ENCODE data around the gene CERS1.

Gene CERS1

DNA sequence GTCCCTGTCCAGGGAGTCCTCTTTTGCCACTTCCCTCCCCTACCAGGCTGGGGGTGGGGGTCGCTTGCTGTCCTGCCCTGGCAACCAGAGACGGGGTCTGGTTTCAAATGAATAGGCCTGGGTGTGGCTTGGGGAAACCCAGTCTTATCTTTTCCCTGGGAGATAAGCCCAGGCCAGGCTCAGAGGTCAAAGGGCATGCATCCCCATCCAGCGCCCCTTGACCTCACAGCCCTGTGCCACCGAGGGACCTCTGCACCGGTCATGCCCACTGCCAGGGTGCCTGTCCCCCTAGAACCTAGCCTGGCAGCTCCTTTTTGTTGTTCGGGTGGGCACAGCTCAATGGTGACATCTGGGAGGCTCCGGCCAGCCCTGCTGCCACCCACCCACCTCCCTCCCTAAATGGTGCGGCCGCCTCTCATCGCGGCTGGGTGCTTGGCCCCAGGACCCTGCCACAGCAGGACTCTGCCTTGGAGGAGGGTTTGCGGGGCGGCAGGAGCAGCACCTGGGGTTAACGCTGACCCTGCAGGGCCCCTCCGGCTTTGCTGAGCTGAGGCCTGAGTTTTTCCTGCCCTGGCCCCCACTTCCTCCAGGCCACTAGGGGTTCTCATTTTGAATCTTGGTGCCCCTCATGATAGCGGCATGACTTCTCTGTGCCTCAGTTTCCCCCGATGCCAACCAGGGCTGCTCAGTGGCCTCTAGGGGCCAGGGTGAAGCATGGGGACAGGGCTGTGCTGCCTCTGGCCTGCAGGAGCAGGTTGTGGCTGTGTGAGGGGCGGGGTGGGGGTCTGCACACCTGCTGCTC, 2.9 kb upstream of the CERS1 start:
- no peak for DNase-seq (ENCODE audit: low read depth)

DNA sequence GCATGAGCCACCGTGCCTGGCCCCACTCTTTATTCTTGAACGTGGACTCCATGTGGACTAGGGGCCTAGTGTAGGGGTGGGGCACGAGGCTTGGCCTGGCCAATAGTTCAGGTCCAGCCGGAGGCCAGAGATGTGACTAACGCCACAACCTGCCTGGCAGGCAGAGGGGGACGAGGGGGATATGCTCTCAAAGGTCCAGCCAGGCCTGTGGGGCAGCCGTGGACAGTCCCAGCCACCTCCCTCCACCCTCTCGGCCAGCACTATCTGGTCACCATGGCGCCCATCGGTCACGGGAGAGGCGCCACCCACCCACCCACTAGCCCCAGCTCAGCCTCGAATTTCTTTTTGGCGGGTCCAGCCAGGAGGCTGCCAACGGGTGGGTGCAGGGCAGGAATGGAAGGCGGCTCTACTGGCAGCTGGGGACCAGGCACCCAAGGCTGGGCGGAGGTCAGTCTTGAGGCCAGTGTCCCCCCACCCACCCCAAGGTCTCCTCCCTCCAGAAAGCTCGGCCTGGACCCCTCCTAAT, 2.2 kb upstream of the CERS1 start:
- no peak for DNase-seq (ENCODE audit: low read depth)

DNA sequence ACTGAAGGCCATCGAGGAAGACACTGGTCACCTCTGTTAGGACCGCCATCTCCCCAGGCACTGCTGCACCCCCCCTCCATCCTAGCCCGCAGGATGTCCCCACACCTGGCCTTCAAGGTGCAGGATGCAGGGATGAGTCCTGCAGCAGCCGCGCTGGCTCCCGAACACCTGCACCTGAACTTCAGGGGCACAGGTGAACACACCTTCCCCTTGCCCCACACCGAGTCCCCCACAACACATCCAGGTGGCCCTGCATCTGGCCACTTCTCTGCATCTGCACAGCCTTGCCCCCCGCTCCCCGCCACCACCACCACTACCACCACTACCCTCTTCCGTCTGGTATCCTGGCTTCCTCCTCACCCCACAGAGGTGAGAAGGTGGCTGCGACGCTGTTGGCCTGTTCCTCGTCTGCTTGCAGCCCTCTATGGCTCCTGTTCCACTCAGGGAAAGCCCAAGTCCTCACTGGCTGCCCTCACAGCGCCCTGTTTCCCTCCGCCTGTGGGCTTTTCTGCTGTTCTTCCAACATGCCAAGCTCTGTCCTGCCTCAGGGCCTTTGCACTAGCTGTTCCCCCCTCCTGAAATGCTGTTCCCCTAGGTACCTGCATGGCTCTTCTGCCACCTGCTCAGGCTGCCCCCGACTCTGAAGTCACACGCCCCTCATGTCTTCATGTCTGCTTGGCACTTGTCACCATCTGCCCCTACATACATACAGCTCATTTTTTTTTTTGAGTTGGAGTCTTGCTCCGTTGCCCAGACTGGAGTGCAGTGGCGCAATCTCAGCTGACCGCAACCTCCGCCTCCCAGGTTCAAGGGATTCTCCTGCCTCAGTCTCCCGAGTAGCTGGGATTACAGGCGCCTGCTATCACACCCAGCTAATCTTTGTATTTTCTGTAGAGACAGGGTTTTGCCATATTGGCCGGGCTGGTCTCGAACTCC, 1.4 kb upstream of the CERS1 start:
- no peak for DNase-seq (ENCODE audit: low read depth)

DNA sequence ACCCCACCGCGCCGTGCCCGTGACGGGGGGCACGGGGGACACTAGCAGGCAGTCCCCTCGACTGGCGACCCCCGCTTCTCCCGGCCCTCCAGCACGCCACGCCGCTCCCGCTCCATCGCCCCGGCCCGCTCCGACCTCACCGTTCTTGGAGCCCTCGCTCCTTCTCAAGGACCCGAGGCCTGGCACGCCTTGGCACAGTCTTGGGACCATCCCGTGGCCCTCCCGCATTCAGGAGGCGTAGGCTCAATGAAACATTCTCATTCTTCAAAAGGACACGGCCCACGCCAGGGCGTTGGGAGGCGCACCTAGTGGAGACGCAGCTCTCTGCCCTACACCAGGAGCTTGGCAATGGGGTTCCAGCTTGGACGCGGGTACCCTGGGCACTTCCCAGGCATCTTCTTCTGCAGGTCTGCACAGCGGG, 473 bp upstream of the CERS1 start:
- no peak for DNase-seq (ENCODE audit: low read depth)

DNA sequence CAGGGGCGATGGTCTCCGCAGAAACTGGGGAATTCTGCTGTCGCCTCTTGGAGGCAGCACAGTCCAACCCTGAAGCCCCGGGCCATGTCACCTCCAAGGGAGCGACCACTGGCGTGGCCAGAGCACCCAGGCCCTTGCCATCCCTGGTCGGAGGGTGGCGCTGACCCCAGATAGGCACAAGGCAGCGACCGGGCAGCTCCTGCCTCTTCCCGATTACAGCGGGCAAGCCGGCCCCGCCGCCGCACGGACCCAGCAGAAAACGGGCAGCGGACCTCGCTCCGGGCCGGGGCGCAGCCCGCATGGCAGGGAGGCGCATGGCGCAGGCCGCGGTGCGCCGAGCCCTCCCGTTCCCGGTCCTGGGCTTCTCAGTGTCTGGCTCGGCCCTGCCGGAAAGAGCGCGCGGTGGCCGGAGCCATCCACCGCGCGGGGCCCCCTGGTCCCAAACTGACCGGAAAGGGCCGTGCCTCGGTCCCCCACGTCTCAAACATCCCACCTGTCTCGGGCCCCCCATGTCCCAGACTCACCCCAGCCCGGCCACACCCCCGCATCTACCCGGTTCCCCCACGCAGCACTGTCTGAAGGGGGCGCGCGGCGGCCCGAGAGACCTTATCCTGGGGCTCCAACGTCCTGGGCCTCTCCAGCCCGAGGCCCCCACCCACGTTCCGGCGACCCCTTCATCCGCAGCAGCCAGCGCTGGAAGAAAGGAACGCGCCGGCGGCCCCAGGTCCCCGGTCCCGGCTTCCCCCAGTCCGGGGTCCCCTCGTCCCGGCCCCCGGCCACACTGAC, 727 bp downstream of the CERS1 start:
- no peak for DNase-seq (ENCODE audit: low read depth)

DNA sequence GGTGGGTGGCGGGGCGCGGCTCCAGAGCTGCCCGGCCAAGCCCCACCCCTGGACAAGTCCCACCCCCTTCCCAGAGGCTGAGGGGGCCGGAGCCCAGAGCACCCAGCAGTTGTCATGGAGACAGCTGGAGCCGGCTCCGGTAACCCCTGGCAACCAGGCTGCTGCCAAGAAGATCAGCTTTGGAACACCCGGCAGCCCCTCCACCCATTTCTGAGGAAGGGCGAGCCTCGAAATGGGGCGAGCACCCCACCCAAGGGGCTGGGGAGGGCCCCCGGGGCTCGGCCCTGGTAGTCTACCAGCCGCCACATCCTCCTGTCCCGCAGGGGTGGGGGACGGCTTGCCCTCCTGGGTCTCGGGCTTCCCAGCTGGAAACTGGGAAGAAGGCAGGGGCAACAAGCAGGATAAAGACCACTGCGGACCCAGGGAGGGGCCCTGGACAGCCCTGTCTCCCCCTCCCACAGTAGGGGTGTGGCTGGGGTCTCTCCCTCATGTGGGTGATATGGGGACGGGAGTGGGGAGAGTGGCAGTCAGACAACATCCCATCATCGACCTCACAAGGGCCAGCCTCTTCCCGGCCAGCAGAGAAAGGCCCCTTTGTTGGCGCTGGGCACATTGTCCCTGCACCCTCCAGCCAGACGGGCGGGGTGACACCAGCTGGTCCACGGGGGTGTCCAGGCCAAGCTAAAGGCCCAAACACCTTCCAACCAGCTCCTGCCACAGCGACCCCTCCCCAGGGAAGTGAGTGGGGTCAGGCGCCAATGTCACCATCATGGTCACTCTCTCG, 1.5 kb downstream of the CERS1 start:
- no peak for DNase-seq (ENCODE audit: low read depth)

DNA sequence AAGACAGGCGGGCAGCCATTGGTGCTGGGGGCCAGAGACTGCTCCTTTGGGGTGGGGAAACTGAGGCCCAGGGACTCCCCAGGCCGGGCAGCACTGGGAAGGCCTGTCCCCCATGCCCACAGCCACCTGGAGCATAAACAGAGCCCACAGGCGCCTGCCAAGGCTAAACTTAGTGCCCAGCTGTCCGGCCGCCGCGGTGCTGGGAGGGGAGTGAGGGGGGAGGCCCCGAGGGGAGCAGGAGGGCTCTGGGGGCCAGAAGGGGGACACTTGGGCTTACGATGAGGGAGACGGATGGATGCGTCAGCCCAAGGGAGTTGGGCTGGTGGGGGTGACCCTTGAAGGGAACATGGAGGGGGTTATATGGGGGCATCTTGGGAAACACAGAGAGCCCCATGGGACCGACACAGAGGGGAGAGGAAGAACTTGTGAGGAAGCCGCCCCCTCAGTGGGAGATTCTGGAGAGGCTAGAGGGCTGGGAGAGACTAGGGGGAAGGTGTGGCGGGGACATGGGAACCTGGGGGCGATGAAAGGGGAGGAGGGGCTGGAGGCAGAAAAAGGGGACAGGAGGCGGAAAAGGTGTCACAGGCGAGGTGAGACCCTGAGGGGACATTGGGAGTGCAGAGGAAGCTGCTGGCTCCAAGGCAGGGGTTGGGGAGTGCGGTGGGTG, 2.2 kb downstream of the CERS1 start:
- DNase-seq (ENCODE audit: low read depth), result no peak

DNA sequence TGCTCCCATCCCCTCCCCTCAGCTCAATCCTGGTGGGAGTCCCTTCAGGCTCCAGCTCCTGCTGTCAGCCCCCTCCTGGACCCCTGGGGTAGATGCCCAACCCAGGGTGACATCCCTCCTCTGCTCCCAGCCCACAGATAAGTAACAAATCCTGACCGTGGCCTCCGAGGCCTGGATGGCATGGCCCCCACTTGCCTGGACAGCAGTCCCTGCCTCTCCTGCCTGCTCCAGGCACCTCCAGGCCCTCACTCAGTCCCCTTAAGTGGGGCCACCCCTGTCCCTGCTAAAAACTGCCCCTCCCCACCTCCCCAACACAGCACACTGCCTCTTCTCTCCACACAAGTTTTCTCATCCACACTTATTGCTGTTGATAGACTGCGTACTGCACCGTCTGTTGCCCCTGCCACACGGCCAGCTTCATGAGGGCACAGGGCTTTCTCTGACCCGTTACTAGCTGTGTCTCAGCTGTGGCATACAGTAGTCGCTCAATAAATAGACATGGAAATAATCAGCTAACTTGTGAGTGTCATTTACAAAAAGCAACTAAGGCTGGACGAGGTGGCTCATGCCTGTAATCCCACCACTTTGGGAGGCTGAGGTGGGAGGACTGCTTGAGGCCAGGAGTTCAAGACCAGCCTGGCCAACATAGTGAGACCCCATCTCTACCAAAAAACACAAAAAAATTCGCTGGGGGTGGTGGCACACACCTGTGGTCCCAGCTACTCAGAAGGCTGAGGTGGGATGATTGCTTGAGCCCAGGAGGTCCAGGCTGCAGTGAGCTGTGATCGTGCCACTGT, 5.8 kb downstream of the CERS1 start:
- DNase-seq (ENCODE audit: low read depth), result no peak

DNA sequence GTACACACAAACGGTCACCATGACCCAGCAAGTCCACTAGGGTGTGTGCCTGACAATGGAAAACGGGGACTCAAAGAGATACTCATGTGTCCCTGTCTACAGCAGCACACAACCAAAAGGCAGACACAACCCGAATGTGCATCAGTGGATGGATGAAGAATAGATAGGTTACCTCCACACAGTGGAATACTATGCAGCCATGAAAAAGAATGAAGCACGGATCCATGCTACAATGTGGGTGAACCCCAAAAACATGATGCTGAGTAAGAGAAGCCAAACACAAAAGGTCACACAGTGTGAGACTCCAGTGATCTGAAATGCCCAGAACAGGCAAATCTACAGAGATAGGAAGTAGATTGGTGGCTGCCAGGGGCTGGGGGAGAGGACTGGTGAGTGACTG, 9.0 kb downstream of the CERS1 start:
- DNase-seq (ENCODE audit: low read depth), result no peak

DNA sequence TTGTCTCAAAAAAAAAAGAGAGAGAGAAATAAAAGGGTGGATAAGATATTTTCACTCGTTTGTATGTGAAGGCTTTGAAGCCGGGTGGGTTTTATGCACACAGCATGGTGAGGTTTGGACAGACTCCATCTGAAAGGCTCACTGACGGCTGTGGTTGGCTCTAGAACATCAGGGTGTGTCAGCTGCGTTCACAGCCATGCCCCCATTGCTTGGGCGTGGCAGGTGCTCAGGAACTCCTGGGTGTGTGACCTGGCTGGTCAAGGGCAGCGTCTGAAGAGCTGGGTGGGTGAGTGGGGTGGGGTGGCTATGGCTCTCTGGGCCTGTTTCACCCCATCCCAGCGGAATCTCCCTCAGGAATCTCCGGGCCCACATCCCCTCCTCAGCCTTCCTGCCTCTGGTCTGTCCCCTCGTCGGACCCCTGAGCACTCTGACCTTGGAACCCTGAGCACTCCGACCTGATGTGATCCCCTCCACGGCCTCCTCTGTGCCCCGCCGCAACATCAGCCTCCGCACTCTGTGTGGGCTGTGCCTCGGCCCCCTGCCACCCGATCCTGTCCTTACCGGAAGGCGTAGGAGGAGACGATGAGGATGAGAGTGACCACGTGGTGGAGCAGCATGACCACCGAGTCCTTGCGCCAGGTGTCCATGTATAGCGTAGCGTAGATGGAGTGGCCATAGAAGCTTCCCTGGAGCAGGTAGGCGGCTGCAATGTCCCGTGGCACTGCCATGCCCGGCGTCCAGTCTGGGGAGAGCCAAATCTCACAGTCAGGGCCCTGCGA, 12.2 kb downstream of the CERS1 start:
- DNase-seq (ENCODE audit: low read depth), result no peak

DNA sequence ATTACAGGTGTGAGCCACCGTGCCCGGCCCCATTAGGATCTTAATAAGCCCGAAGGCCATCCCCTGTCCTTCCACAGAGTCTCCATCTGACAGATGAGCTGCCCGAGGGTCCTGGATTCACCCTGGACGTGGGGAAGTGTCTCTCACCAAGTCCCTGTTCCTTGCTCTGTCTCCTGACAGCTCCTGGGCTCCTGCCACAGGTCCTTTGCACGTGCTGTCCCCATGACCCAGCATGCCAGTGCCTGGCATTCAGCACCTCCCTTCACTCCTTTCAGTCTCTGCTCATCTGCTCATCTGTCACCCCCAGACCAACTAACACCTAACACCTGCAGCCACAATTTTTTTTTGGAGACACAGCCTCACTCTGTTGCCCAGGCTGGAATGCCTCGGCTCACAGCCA, 14.5 kb downstream of the CERS1 start:
- DNase-seq (ENCODE audit: low read depth), result no peak

DNA sequence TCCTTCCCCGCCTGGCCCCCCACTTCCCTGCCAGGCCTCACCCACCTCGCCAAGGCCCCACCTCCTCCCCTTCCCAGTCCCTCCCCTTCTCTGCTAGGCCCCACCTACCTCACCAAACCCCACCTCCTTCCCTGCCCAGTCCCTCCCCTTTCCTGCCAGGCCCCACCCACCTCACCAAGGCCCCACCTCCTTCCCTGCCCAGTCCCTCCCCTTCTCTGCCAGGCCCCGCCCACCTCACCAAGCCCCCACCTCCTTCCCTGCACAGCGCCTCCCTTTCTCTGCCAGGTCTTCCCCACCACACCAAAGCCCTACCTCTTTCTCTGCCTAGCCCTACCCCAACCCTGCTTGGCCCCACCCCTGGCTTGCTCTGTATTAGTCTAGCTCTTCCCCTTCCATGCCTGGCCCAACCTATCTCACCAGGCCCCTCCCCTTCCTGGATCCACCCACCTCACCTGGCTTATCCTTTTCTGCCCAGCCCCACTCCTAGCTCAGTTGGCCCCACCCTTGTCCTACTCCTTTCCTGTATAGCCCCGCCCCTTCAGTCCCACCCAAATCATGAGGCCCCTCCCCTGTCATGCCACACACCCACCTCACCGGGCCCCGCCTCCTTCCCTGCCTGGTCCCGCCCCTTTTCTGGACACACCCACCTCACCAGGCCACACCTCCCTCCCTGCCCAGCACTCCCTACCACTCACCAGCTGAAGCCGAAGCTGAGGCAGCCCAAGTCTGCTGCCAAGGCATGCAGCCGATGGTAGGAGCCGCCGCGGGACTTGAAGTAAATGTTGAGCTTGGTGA, 16.2 kb downstream of the CERS1 start:
- DNase-seq (ENCODE audit: low read depth), result no peak

DNA sequence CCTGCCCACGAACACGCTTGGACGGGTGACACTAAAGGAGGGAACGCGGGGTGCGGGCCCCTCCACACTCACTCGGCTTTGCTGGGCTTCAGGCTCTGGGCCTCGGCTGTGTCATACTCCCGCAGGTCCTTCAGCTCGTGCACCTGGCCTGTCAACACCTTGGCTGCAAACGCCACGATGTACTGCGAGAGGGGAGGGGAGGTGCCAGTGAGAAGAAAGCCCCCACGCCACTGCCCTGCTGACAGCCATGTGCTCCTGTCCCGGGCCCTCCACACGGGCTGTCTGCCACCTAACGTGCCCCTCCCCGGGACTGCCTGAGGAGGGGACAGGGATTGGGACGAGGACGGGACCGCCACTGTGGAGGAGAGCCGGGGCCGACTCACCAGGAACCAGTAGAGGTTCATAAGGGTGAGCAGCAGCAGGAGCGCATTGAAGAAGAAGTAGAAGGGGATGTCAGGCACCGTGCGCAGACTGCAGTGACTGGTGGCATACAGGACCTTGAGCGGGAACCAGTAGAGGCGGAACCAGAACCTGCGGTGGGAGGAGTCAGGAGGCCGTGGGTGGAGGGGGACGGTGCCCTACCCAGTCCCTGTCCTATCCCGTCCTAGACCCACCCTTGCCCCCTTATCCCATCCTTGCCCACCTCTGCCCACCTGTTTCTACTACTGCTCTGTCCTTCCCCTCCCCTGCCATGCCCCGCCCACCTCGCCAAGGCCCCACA, 16.9 kb downstream of the CERS1 start:
- no peak for DNase-seq (ENCODE audit: low read depth)

DNA sequence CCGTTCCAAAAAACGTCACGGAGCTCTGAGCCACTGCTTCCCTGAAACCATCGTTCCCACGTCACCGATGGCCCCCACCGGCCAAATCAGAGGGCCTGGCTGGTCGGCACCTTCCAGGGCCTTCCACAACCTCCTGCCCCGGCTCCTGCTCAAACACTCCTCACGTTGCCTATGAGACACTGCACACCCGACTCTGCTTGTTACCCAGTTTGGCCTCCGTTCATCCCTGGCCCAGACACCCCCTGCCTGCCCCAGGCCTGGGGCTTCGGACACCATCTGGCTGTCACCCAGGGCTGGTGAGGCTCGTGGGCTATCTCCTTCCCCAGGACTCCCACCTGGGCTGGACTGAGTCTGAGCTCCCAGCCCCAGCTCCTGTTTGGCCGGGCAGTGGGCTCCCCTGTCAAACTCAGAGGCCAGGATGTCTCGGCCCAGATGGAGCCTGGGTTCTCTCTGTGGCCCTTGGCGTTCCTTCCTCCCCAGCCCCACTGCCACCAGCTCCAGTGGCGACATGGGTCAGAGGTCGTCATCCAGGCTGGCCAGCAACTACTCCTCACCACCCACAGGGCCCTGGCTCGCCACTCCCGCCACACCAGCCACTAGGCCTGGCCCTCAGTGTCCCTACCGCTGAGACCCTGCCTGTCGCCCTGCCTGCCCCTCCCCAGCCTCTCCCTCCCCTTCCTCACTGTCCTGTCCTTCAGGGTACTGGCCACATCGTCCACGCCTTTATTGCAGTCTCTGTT, 17.7 kb downstream of the CERS1 start:
- no peak for DNase-seq (ENCODE audit: low read depth)

DNA sequence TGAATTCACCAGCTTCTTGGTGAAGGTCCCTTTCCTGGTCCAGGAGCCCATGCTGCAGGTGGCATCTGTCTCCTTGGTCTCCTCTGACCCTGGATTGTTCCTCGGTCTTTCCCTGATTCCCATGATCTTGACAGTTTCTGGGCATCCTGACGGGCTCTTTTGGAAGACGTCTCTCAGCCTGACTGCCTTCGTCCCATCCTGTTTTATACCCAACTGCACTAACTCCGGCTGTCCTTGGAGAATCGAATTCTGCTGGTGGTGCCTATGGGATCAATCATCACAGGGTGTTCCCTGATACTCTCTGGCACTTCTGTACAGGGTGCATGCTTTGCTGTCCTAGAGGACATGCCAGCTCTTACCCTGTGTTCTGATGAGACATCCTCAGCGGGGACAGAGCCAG, 19.1 kb downstream of the CERS1 start:
- no peak for DNase-seq (ENCODE audit: low read depth)

DNA sequence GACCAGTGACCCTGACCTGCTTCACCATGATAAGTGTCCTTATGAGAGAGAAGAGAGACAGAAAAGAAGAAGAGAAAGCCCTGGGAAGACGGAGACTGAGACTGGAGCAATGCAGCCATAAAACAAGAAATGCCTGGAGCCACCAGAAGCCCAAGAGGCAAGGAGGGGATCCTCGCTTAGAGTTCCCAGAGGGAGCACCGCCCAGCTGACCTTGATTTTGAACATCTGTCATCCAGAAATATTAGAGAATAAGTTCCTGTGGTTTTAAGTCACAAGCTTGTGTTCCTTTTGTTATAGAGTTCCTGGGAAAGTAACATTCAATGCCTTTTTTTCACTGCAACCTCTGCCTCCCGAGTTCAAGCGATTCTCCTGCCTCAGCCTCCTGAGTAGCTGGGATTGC, 20.2 kb downstream of the CERS1 start:
- DNase-seq (ENCODE audit: low read depth), result no peak

DNA sequence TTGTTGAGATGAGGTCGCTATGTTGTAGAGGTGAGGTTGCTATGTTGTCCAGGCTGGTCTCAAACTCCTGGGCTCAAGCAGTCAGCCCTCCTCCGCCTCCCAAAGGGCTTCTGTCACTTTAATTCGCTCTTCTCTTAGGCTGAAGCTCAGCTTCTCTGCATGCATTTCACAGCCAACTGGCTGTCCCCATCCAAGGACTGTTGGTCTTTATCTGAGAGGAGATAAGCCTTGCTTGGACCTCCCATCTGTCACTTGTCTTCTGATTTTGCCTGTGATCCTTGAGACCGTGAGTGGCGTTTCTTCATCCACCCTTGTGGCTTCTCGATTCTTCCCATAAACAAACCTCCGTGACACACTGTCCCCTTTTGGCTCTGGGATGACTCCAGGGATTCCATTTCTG, 24.4 kb downstream of the CERS1 start:
- no peak for DNase-seq (ENCODE audit: low read depth)
